Colonic mucosa (tissue), 4 donors: ENCODE results near the gene IFNL2. TPM values are rescaled to one million over a fixed set of nuclear protein-coding genes. Genes with fewer than 3 reads are reported as not detected.
"Not testable (repeated sequence)": the region's sequence is repeated elsewhere in the genome, so short reads cannot be mapped to it uniquely, and the experiment has no call there.

Source experiments
- DNase-seq: peaks from one replicate; pipeline ENCODE4 v3.0.0-alpha.2; 2020
- H3K27ac ChIP-seq: fragments of 200-600 bp; one replicate; pipeline ENCODE4 v1.8.0; 2021
- H3K27me3 ChIP-seq: fragments of 200-600 bp; one replicate; pipeline ENCODE4 v1.8.0; 2021
- H3K36me3 ChIP-seq: fragments of 200-600 bp; one replicate; pipeline ENCODE4 v1.8.0; 2021
- H3K4me1 ChIP-seq: fragments of 200-600 bp; one replicate; pipeline ENCODE4 v1.8.0; 2021; ENCODE audit warnings: mild to moderate bottlenecking
- H3K4me3 ChIP-seq: fragments of 200-600 bp; one replicate; pipeline ENCODE4 v1.8.0; 2021
- H3K9ac ChIP-seq, 2 donors: one replicate each; pipeline ENCODE4 v1.7.0; 2013; ENCODE audit warnings: control low read depth in 2 of 2, low read depth in 2 of 2, low read length in 2 of 2
- H3K9me3 ChIP-seq: fragments of 200-600 bp; one replicate; pipeline ENCODE4 v1.8.0; 2021
- CTCF ChIP-seq: fragments of 200-600 bp; IDR thresholded peaks from one replicate; pipeline ENCODE4 v1.8.0; 2022; ENCODE audit warnings: antibody characterized with exemption, mild to moderate bottlenecking
- intact Hi-C: fragments of 100-400 bp; cut with DNase I; formaldehyde crosslinking; loops from one replicate; pipeline ENCODE4 v1.14.1; 2022
- total RNA-seq, 2 donors: library from RNA; stranded (reverse); fragmentation: NEBNext Ultra II Directional in 1 of 2; extraction: Animal tissue kit (Norgen Biotek cat#: 25700) in 1 of 2; gene quantifications; one replicate each; pipeline ENCODE4 v1.2.1, GENCODE V29; 2021
- donor health status: healthy.
- donor health status: DM: no; HTN: no; CAD: no.
- donor health status: DM: no; HTN: no; CAD: no.

The IFNL2 gene
- total RNA-seq, 2 donors from 2014 or later = not detected

- no peak for DNase-seq
- H3K4me1 ChIP-seq = no peaks in the 10 kb centered on the region
- intact Hi-C loops = no loop called here
- H3K9me3 ChIP-seq = no peaks in the 10 kb centered on the region
- H3K9ac ChIP-seq = no peak overlapping the region
- no peak overlapping the region for H3K27ac ChIP-seq
- H3K4me3 ChIP-seq = no peak overlapping the region
- no peak for TF ChIP-seq CTCF
- H3K36me3 ChIP-seq = no peaks in the 10 kb centered on the region
- peaks cover 25% of the 10 kb centered on the region for H3K27me3 ChIP-seq
Measured at GRCh38 chr19:39262496-39262895, 5.7 kb upstream of the IFNL2 start.

- intact Hi-C loops = no loop called here
- Histone ChIP-seq H3K27ac (no peak overlapping the region), H3K9me3 (no peaks in the 10 kb centered on the region), H3K36me3 (no peaks in the 10 kb centered on the region), H3K9ac (no peak overlapping the region), H3K4me1 (no peaks in the 10 kb centered on the region), H3K4me3 (no peak overlapping the region), H3K27me3 (peaks cover 25% of the 10 kb centered on the region)
- no peak for TF ChIP-seq CTCF
- DNase-seq = no peak
Measured at GRCh38 chr19:39263912-39264305, 4.3 kb upstream of the IFNL2 start.

GRCh38 chr19:39264306-39265290, 3.6 kb upstream of the IFNL2 start:
- H3K36me3 ChIP-seq = no peaks in the 10 kb centered on the region
- no peak for DNase-seq
- intact Hi-C loops = no loop called here
- H3K4me1 ChIP-seq = no peaks in the 10 kb centered on the region
- H3K9ac ChIP-seq = no peak overlapping the region
- no peak for TF ChIP-seq CTCF
- no peaks in the 10 kb centered on the region for H3K9me3 ChIP-seq
- peaks cover 25% of the 10 kb centered on the region for H3K27me3 ChIP-seq
- H3K27ac ChIP-seq = no peak overlapping the region
- H3K4me3 ChIP-seq = no peak overlapping the region

- no peaks in the 10 kb centered on the region for H3K9me3 ChIP-seq
- H3K9ac ChIP-seq = no peak overlapping the region
- no peaks in the 10 kb centered on the region for H3K4me1 ChIP-seq
- H3K27ac ChIP-seq = no peak overlapping the region
- TF ChIP-seq CTCF = no peak
- H3K4me3 ChIP-seq = no peak overlapping the region
- intact Hi-C loops = no loop called here
- H3K36me3 ChIP-seq = no peaks in the 10 kb centered on the region
- peaks cover 25% of the 10 kb centered on the region for H3K27me3 ChIP-seq
- no peak for DNase-seq
Measured at GRCh38 chr19:39265321-39265916, 2.8 kb upstream of the IFNL2 start.

- H3K9ac ChIP-seq, H3K36me3 ChIP-seq, H3K9me3 ChIP-seq, H3K4me3 ChIP-seq, H3K27ac ChIP-seq, intact Hi-C loops, H3K4me1 ChIP-seq, DNase-seq: not testable (repeated sequence)
- H3K27me3 ChIP-seq = peaks cover 20% of the 10 kb centered on the region
Measured at GRCh38 chr19:39268531-39269223, 481 bp downstream of the IFNL2 start.

- H3K27ac ChIP-seq, H3K4me3 ChIP-seq, H3K36me3 ChIP-seq, H3K4me1 ChIP-seq, H3K9me3 ChIP-seq, H3K9ac ChIP-seq, DNase-seq, intact Hi-C loops: not testable (repeated sequence)
- peaks cover 13% of the 10 kb centered on the region for H3K27me3 ChIP-seq
Measured at GRCh38 chr19:39269369-39269768, 1.2 kb downstream of the IFNL2 start.
